NCI-H82 treated with DMSO at 0.1 percent for 48 hours (cell line): Measurements from ENCODE around the gene SRGAP1.
"Not testable (repeated sequence)": the region's sequence is repeated elsewhere in the genome, so short reads cannot be mapped to it uniquely, and the experiment has no call there.

Experiments used
- DNase-seq: peaks from one replicate; lab custom pipeline; 2025; ENCODE audit not compliant: unreplicated experiment; lab: John Stamatoyannopoulos, UW

Gene SRGAP1

GRCh38 chr12:63999853-64000252 lies 155.4 kb downstream of the SRGAP1 start:
- no peak for DNase-seq

GRCh38 chr12:64001439-64001838 lies 156.9 kb downstream of the SRGAP1 start:
- DNase-seq = no peak

- no peak for DNase-seq
These were observed 160.1 kb downstream of the SRGAP1 start for GRCh38 chr12:64004641-64005040.

- peak; percentile 63 for DNase-seq
These were observed 161.8 kb downstream of the SRGAP1 start for GRCh38 chr12:64006211-64006825.

GRCh38 chr12:64007853-64008252 lies 163.4 kb downstream of the SRGAP1 start:
- no peak for DNase-seq

- no peak for DNase-seq
These were observed 164.1 kb downstream of the SRGAP1 start for GRCh38 chr12:64008596-64008995.

GRCh38 chr12:64009321-64010068 lies 165.0 kb downstream of the SRGAP1 start:
- DNase-seq = no peak

- no peak for DNase-seq
These were observed 165.7 kb downstream of the SRGAP1 start for GRCh38 chr12:64010069-64010686.

GRCh38 chr12:64016521-64016920 lies 172.0 kb downstream of the SRGAP1 start:
- DNase-seq = no peak

GRCh38 chr12:64018116-64018515 lies 173.6 kb downstream of the SRGAP1 start:
- DNase-seq = not testable (repeated sequence)

- DNase-seq = no peak
These were observed 174.0 kb downstream of the SRGAP1 start for GRCh38 chr12:64018524-64018923.

- no peak for DNase-seq
These were observed 174.6 kb downstream of the SRGAP1 start for GRCh38 chr12:64019101-64019500.

- DNase-seq = no peak
These were observed 175.2 kb downstream of the SRGAP1 start for GRCh38 chr12:64019654-64020053.

- no peak for DNase-seq
These were observed 180.9 kb downstream of the SRGAP1 start for GRCh38 chr12:64025174-64025958.

GRCh38 chr12:64027311-64027710 lies 182.8 kb downstream of the SRGAP1 start:
- DNase-seq = no peak

- DNase-seq = no peak
These were observed 184.0 kb downstream of the SRGAP1 start for GRCh38 chr12:64028541-64028940.

- DNase-seq = no peak
These were observed 184.7 kb downstream of the SRGAP1 start for GRCh38 chr12:64029013-64029857.

GRCh38 chr12:64030155-64030554 lies 185.7 kb downstream of the SRGAP1 start:
- no peak for DNase-seq

- not testable (repeated sequence) for DNase-seq
These were observed 189.6 kb downstream of the SRGAP1 start for GRCh38 chr12:64034056-64034455.

GRCh38 chr12:64034901-64035576 lies 190.5 kb downstream of the SRGAP1 start:
- no peak for DNase-seq
